Stimulated activated CD4-positive, alpha-beta T cell treated with anti-CD3 and anti-CD28 coated beads, Interleukin-2, amount 100 ng/mL, for 4 hours (primary cell): ENCODE results near the gene ACTRT2.

ENCODE experiments used
- DNase-seq: peaks from one replicate; pipeline ENCODE4 v3.0.0-alpha.2; 2020; ENCODE audit warnings: low read depth

Gene ACTRT2

DNA sequence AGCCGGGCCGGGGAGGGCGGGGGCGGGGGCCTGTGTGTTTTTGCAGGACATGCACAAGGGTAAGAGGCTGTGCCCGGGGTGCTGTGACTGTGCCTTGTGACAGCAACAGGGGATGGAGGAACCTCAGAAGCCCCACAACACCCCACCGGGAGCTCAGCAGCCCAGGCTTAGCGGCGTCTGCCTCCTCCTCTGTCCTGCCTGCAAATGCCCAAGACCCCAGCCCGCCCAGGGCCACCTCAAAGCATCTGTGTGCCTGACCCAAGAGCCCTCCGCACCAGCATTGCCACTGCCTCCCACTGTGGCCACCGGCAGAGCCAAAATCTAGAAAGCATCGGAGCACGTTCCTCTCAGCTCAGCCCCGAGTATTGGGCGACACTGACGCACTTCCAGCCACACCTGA, 2.7 kb upstream of the ACTRT2 start:
- DNase-seq: no peak

DNA sequence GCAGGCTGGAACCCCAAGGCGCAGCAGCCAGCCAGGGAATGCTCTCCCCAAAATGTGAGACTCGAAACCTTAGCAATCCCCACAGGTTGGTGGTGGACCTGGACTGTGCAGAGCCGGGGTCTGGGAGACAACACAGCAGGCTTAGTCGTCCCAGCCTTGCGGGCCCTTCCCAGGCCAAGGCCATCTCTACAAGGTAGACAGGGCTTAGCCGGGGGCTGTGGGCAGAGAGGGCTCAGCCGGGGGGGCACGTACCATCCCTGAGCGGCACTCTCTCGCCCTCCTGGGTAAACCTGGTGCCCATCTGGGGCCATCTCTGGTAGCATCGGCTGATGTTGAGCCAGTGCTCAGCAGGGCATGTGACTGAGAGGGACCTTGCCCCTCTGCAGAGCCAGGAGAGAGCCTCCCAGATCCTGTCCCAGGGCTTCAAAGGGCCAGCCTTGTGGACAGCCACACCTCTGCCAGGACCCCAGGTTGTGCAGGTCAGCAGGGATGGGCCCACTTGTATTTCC, 2.2 kb upstream of the ACTRT2 start:
- no peak for DNase-seq

DNA sequence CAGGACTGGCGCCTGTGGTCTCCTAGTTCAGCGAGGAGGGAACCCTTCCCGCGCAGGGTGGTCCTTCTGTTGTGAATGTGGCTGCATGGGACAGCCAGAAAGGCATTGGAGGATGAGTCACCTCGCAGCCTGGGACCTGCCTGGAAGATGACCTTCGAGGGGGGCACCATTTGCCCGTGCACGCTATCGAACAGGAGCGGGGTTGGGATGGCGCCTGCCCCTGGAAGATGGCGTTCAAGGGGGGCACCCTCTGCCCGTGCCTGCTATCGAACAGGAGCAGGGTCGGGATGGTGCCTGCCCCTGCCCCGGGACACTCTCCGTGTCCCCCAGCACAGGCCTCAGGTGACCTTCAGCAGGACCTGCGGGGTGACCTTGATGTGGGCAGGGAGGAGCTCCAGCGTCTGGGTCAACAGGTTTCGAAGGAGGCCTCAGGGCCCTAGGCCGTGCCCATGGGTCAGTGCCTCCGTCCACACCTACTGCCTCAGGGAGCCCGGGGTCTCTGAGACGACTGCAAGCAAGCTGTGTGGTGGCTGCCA, 1.7 kb upstream of the ACTRT2 start:
- DNase-seq: no peak

DNA sequence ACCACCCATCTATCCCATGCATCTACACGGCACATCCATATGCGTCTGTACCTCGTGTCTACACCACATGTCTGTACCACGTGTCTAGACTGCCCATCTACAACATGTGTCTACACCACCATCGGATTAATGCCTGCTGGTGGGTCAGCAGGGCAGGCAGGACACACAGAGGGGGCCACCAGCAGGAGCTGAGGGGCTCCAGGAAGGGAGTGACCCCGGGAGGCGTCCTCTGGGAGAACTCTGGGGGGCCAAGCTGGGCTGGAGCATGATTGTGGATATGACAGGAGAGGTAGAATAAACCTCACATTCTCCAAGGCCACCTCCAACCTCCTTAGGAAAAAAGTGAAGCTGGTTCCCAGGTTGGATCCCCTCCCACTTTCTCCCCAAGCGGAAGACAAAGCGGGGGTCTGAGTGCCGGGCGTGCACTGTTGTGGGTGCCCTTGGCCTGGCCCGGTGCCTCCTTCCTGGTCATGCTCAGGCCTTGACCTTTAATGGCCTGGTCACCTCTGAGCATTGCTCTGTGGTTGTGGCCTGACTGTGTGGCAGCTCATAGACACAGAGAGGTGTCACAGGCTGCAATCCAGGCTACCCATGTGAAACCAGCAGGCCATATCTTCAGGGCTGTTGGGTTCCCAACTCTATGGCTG, 881 bp upstream of the ACTRT2 start:
- DNase-seq: no peak

DNA sequence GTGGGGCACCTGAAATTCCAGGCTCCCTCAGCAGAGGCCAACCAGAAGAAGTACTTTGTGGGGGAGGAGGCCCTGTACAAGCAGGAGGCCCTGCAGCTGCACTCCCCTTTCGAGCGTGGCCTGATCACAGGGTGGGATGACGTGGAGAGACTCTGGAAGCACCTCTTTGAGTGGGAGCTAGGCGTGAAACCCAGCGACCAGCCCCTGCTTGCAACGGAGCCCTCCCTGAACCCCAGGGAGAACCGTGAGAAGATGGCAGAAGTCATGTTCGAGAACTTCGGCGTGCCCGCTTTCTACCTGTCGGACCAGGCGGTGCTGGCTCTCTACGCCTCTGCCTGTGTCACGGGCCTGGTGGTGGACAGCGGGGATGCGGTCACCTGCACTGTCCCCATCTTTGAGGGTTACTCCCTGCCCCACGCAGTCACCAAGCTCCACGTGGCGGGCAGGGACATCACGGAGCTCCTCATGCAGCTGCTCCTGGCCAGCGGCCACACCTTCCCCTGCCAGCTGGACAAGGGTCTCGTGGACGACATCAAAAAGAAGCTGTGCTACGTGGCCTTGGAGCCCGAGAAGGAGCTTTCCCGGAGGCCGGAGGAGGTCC, 634 bp downstream of the ACTRT2 start:
- no peak for DNase-seq

DNA sequence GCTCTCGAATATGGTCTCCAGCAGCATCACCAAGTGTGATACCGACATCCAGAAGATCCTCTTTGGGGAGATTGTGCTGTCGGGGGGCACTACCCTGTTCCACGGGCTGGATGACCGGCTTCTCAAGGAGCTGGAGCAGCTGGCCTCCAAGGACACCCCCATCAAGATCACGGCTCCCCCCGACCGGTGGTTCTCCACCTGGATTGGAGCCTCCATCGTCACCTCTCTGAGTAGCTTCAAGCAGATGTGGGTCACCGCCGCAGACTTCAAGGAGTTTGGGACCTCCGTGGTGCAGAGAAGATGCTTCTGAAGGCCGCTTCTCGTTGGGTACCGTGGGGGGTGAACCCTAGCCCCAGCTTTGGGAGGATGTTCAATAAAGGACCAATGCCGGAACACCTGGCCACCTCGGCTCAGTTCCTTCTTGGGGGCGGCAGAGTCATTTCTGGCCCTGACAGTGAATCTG, 1.3 kb downstream of the ACTRT2 start:
- DNase-seq: no peak

DNA sequence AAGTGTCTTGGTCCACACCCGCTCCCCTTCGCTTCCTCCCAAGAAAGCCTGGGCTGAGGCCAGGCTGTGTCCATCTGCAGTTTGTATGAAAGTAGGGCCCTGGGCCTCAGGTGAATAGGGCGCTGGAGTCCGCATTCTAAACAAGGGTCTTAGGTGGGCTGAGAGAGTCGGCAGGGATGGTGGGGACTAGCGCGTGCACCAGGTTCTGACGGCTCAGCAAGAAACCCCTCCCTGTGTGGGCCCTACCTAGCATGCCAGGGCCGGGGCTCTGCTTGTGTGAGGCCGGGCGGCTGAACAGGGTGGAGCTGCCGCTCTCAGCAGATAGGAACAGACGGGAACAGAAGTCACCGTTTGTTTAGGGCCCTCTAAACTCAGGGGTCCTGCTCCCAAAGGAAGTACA, 1.7 kb downstream of the ACTRT2 start:
- DNase-seq: no peak

DNA sequence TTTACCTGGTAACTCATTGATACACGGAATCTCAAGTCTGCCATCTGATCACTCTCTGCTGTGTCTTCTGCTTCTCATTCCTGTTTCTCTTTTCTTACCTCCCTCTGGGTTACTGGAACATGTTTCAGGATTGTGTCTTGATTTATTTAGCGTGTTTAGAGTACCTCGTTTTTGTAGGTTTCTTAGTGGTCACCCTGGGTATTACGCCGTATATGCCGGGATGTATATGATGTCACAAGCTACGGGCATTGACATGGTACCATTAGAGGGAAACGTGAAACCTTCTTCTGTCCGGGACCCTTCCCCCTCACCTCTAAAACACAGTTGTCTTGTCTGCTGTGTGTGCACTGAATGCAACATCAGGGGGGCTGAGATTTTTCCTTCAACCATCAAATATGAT, 2.8 kb downstream of the ACTRT2 start:
- DNase-seq: no peak

DNA sequence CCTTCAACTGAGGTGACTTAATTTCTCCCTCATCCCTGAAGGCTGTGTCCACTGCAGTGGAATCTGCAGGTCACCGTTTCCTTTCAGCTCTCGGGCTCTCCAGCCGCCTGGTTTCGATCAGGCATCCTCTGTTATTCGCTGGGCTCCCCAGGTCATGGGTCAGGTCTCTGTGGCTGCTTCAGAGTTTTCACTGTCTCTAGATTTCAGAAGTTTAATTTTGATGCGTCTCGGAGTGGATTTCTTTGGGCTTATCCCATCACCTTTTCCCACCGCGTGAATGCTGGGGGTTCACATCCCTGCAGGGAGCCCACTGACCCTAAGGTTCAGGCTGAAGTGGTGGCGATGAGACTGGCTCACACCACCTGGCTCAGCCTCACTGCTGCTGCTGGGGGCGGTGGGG, 3.3 kb downstream of the ACTRT2 start:
- no peak for DNase-seq

DNA sequence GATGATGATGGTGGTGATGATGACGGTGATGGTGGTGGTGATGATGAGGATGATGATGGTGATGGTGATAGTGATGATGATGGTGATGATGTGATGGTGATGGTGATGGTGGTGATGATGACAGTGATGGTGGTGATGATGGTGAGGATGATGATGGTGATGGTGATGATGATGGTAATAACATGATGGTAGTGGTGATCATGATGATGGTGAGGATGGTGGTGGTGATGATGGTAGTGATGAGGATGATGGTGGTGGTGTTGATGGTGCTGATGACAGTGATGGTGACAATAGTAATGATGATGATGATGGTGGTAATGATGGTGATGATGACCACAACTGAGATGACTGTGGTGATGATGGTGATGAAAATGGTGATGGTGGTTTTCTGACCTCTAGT, 4.9 kb downstream of the ACTRT2 start:
- DNase-seq: no peak

DNA sequence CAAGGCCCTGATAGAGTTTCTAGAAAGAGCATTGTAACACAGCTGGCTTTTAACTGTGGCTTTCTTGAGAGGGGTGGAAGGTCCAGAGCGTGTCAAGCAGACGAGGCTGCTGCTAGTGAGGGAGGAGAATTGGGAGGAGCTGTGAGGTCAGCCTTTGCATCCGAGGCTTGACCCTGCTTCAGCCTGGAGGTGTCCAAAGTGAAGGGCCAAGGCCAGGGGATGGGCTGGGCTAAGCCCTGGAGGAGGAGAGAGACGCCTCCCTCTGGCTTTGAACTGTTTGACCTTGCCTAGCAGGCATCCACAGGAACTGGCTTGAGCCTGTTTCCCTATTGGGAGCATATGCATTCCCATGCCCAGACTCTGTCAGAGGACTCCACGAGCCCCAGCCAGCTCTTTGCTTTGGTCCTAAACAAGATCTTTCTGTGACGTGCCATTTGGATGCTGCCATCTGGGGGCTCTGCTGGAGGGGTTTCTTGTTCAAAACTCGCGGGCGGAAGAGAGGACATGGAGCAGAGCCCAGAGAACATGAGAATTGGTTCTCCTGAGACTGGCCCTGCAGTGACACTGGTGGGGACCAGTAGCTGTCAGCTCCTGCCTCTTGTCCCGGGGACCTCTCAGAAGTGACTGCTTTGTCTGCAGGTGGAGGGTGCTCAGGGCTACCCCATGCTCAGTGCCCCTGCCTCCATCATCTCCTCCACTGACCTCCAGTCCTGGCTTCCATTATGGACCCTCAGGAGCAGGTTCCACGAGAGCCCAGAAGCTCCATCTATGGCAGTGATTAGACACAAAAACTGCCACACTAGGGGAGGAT, 5.5 kb downstream of the ACTRT2 start:
- DNase-seq: no peak

DNA sequence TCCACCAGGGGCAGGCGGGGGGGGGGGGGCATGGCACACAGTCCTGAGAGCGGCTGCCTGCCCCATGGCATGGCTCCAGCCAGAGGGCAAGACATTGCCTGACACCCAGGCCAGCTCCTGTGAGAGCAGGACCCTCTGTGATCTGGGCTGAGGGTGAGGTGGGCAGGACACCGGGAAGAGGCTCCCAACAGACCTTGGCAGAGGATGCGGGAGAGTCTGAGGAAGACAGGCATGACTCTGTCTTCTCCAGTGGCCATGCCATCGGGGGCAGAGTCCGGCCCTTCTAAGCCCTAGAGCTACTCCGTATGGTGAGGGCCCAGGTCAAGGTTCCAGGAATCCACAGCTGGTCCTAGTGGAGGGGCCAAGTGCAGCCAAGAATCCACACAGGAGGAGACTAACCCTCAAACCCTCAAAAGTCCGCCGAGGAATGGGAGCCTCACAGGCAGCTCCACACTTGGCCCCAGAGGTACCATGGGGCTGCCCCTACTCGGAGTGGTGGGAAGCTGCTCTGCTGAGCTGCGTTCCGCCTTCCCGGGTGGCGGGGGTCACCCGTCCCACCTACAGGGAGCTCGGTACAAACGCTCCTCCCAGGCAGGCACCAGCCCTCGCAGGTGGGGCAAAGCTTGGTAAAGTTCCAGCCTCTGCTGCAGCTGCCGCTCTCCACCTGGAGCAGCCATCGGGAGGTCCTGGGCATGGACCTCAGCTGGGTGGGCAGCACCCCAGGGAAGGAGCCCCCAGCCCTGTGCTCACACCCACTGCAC, 6.5 kb downstream of the ACTRT2 start:
- no peak for DNase-seq

DNA sequence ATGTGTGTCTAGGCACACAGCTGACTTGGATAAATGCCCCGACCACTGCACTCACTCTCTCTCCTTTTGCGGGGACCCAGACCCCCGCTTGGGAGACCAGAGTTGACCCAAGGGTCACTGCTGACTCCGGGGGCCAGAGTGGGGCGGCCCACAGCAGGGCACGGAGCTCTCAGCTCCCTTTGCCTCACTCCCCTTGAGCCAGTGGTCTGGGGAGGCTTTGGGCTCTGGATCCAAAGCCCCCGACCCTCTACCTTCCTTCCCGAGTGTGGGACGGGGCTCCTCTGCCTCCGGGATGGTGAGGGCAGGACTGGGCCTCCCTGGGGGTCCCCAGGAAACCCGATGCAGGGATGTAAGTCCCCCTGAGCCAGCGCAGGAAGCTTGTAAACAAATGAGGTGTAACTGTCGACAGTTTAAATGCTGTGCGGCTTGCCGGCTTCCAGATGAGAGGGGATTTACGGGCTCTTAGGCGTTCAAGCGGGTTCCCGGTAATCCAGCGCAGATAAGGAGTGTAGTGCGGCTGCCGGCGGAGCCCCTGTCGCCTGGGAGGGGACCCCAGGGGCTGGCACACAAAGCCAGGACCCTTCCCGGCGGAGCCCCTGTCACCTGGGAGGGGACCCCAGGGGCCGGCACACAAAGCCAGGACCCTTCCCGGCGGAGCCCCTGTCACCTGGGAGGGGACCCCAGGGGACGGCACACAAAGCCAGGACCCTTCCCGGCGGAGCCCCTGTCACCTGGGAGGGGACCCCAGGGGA, 7.4 kb downstream of the ACTRT2 start:
- DNase-seq: no peak

DNA sequence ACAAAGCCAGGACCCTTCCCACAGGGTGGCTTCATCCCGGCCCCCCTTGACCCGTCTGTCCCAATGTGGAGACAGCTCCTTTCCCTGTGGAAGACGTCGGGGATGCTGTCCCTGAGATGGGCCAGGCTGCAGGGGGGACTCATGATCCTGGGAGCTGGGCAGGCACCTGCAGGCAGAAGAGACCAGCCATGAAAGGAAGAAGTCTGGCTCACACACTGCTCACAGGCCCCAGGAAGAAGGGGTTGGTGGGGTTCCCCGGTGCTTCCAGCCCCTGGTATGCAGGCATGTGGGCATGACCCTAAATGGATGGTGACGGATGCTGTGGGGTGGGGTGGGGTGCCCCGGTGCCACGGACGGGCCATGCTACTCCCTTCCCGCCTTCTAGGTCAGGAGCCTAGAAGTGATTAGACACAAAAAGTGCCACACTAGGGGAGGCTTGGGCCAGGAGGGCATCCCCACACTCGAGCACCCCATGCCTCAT, 8.3 kb downstream of the ACTRT2 start:
- no peak for DNase-seq

DNA sequence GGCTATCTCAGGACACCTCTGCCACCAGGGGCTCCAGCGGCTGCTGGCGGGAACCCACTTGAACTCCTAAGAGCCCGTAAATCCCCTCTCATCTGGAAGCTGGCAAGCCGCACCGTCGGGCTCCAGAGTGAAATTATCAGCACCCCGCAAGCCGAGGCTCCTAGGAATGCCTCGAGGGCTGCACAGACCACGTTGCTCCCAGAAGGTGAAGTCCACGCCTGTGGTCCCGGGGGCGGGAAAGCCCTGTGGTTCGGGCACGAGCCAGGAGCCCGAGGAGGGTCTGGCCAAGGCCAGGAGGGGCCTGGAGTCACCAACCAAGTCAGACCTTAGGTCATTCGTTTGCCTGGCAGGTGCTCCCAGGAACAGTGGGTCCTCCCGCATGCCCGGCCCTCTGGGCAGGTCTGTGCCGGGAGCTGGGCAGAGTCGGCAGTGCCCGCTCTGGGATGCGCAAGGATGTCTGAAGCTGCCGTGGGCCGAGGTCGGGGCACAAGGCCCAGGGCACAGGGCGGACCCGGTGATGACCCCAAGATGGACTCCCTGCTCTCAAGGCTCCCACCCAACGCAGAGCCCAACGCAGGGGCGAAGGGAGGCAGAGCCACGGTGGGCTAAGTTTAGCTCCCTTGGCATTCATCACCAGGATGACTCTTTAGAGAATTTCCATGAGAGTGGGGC, 8.9 kb downstream of the ACTRT2 start:
- no peak for DNase-seq

DNA sequence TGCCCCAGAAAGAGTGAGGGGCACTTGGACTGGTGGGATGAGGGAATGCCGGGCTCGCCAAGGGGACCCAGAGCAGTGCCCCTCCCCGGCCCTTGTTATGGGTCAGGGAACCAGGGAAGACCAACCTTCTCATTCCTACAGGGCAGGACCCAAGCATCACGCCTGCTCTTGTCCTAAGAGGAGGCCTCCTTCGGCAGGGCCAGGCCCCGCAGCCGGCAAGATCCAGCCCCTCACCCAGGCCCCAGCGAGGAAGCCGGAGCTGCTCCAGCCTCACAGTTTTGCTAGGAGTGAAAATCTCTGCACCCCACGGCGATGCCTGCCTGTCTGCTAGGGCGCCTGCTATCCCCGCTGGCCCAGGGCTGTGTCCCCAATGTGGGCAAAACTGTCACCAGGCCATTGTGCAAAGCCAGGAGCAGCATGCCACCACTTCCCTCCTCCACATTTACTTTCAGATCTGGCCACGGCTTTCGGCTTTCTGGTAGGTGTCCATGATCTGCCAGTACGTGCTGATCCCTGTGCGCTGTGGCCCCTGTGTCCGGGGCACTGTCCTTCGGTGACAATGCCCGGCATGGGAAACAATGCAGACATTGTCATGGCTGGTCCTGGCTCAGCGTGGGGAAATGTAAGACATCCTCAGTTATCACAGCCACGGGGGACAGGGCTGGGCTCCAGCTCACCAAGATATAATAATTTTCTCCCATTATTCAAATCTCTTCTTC, 9.6 kb downstream of the ACTRT2 start:
- no peak for DNase-seq

DNA sequence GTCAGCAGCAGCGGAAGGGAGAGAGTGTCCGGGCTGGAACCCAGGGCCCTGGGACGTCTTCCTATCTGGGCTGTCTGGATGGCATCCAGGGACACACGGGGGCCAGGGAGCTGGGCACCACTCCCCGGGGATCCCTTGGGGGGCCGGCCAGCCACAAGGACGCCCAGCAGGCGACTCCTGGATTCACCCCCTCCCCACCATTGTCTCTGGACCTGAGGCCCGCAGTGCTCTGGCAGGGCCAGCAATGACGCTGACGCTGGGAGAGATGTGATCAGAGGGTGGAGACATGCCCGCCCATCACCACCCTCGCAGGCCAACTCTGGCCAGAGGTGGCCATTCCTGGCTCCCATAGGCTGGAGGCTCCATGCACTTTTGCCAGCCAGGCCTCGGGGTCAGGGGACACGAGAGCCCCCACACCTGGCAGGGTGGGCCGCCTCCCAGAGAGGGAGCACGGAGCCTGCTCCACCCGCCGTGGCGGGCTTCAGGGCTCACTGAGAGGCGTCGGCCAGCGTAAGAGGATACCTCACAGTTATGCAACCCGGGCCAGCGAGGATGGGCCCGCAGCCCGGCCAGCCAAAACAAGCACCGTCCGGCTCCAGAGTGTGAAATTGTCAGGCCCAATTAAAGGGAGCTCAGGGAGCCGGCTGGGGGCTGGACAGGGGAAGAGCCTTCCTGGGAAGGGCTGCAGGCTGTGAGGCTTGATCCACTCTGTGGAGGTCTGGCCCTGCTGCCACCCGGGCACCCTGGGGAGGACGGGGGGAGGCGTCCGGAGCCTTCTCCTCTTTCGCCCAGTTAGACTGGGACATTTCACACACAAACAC, 10.3 kb downstream of the ACTRT2 start:
- no peak for DNase-seq

DNA sequence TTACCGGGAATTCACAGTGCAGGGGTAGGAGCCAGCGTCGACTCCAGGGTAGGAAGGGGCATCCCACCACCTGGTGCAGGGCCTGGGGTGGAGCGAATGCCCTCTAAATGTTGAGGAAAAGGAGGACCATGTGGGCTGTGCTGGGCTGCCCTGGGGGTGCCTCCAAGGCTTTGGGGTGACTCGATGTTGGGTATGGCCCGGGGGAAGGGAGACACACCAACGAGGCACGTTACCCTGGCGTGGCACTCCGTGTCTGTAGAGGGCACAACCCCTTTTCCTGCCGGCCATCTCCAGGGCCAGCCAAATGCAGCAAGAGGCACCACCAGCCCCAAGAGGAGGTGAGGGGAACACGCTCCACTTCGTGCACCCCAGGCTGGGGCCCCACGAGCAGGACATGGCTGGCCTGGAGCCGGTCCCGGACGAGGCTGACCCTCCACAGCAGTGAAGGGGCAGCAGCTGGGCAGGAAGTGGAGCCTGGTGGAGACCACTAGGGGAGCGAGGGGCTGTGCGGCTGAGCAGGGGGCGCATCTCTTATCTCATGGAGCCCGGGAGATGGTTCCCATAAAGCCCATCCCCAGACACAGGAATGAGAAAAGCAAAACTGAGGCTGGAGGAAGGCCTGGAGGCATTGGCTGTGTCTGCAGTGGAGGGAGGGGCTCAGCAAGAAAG, 11.2 kb downstream of the ACTRT2 start:
- no peak for DNase-seq
